Brain microvascular endothelial cell (primary cell): ENCODE measurements around the gene KCNMB1.

Experiments used
- DNase-seq: peaks from one replicate; pipeline ENCODE4 v3.0.0-alpha.2; 2020
- H3K27ac ChIP-seq: fragments of 250-450 bp; sonication (Bioruptor Pico); 2 replicates; pipeline ENCODE4 v1.5.1; 2020; ENCODE audit warnings: mild to moderate bottlenecking, moderate library complexity
- H3K27me3 ChIP-seq: fragments of 250-450 bp; sonication (Bioruptor Pico); replicated peaks from 2 replicates; pipeline ENCODE4 v1.5.1; 2020; ENCODE audit warnings: mild to moderate bottlenecking
- H3K36me3 ChIP-seq: fragments of 250-450 bp; sonication (Bioruptor Pico); replicated peaks from 2 replicates; pipeline ENCODE4 v1.5.1; 2020; ENCODE audit warnings: mild to moderate bottlenecking
- H3K4me3 ChIP-seq: 2 replicates; pipeline ENCODE4 v1.5.1; 2011; ENCODE audit warnings: low read depth, mild to moderate bottlenecking, control low read depth, low read length, moderate library complexity
- CTCF ChIP-seq: IDR thresholded peaks from 2 replicates; pipeline ENCODE4 v1.5.1; 2011; ENCODE audit warnings: low read depth, mild to moderate bottlenecking, moderate library complexity, low read length, control low read depth, inconsistent platforms; ENCODE audit errors: missing control alignments
- in situ Hi-C: cut with HindIII; loops from 2 replicates; pipeline ENCODE4 v1.10.0; 2017; ENCODE audit warnings: low sequenced_read_pairs, low pct_ligation_motif_present

The KCNMB1 gene

GRCh38 chr5:170388818-170389549, at the start of gene KCNMB1:
KCNMB1 (minus strand) TSS chr5:170389367; CDS start chr5:170385447, 3,920 bp downstream.
- Histone ChIP-seq H3K4me3 (no peak within 1 kb of the TSS), H3K27me3 (peaks cover 2% of the 10 kb centered on the region), H3K36me3 (no peaks in the 10 kb centered on the region), H3K27ac (no peak within 1 kb of the TSS)
- in situ Hi-C loops: no loop called here
- DNase-seq: no peak
- TF ChIP-seq CTCF: no peak

GRCh38 chr5:170438581-170438980, 49.4 kb upstream of the KCNMB1 start:
- TF ChIP-seq CTCF: no peak
- in situ Hi-C loops: no loop called here
- H3K27ac ChIP-seq: no peak overlapping the region
- no peaks in the 10 kb centered on the region for H3K36me3 ChIP-seq
- no peak overlapping the region for H3K4me3 ChIP-seq
- DNase-seq: no peak
- H3K27me3 ChIP-seq: no peaks in the 10 kb centered on the region

- in situ Hi-C loops: no loop called here
- Histone ChIP-seq H3K27ac (no peak overlapping the region), H3K4me3 (no peak overlapping the region), H3K27me3 (no peaks in the 10 kb centered on the region), H3K36me3 (no peaks in the 10 kb centered on the region)
- no peak for TF ChIP-seq CTCF
- no peak for DNase-seq
Observed at GRCh38 chr5:170437621-170438375, 48.6 kb upstream of the KCNMB1 start.

GRCh38 chr5:170436335-170436734, 47.2 kb upstream of the KCNMB1 start:
- H3K4me3 ChIP-seq: no peak overlapping the region
- no peak for DNase-seq
- in situ Hi-C loops: no loop called here
- no peak overlapping the region for H3K27ac ChIP-seq
- TF ChIP-seq CTCF: no peak
- no peaks in the 10 kb centered on the region for H3K27me3 ChIP-seq
- no peaks in the 10 kb centered on the region for H3K36me3 ChIP-seq

- H3K4me3 ChIP-seq: no peak overlapping the region
- peak; percentile 99 for TF ChIP-seq CTCF
- H3K36me3 ChIP-seq: no peaks in the 10 kb centered on the region
- H3K27ac ChIP-seq: no peak overlapping the region
- DNase-seq: peak; percentile 48
- in situ Hi-C loops: no loop called here
- H3K27me3 ChIP-seq: no peaks in the 10 kb centered on the region
Observed at GRCh38 chr5:170434966-170435605, 45.9 kb upstream of the KCNMB1 start.
